Subcutaneous abdominal adipose tissue (tissue), 5 donors: ENCODE data around the gene MRPS6.

ENCODE experiments used
- H3K27ac ChIP-seq: one replicate; pipeline ENCODE4 v1.7.0; 2013; ENCODE audit warnings: low read depth, mild to moderate bottlenecking, inconsistent platforms, low read length, moderate library complexity
- H3K27me3 ChIP-seq, 5 donors: one replicate each; pipeline ENCODE4 v1.7.0; 2013; ENCODE audit warnings: low read length in 5 of 5, inconsistent platforms in 1 of 5; ENCODE audit not compliant: control insufficient read depth in 5 of 5, insufficient read depth in 4 of 5
- H3K36me3 ChIP-seq, 5 donors: one replicate each; pipeline ENCODE4 v1.7.0; 2013; ENCODE audit warnings: low read length in 5 of 5; ENCODE audit not compliant: control insufficient read depth in 5 of 5, insufficient read depth in 5 of 5
- H3K4me1 ChIP-seq, 5 donors: one replicate each; pipeline ENCODE4 v1.7.0; 2013; ENCODE audit warnings: low read length in 5 of 5, mild to moderate bottlenecking in 3 of 5, moderate library complexity in 1 of 5; ENCODE audit not compliant: control insufficient read depth in 5 of 5, insufficient read depth in 5 of 5
- H3K4me3 ChIP-seq, 5 donors: one replicate each; pipeline ENCODE4 v1.7.0; 2013; ENCODE audit warnings: low read length in 5 of 5, low read depth in 1 of 5
- H3K9ac ChIP-seq, 5 donors: one replicate each; pipeline ENCODE4 v1.7.0; 2013; ENCODE audit warnings: low read length in 5 of 5, mild to moderate bottlenecking in 4 of 5, moderate library complexity in 3 of 5
- H3K9me3 ChIP-seq, 5 donors: one replicate each; pipeline ENCODE4 v1.7.0; 2013; ENCODE audit warnings: low read length in 5 of 5; ENCODE audit not compliant: control insufficient read depth in 5 of 5
- donor health status: healthy.
- donor health status: healthy.
- donor health status: healthy.
- donor health status: healthy.
- donor health status: healthy.

MRPS6 gene

GRCh38 chr21:34037009-34037795 lies 36.2 kb upstream of the MRPS6 start:
- no peak overlapping the region for H3K27ac ChIP-seq
- H3K36me3 ChIP-seq = no peaks in the 10 kb centered on the region
- H3K4me1 ChIP-seq = peaks cover 0 to 6% (median 0%) of the 10 kb centered on the region in 5 donors
- H3K9me3 ChIP-seq = no peaks in the 10 kb centered on the region
- no peak overlapping the region for H3K4me3 ChIP-seq
- peaks cover 0 to 3% (median 0%) of the 10 kb centered on the region in 5 donors for H3K27me3 ChIP-seq
- H3K9ac ChIP-seq = no peak overlapping the region

GRCh38 chr21:34039678-34040382 lies 33.5 kb upstream of the MRPS6 start:
- Histone ChIP-seq H3K27me3 (peaks cover 0 to 3% (median 0%) of the 10 kb centered on the region in 5 donors), H3K4me3 (no peak overlapping the region), H3K9me3 (no peaks in the 10 kb centered on the region), H3K9ac (peak overlapping the region in 1 of 5 donors; percentile 19), H3K36me3 (no peaks in the 10 kb centered on the region), H3K27ac (no peak overlapping the region), H3K4me1 (peaks cover 0 to 6% (median 0%) of the 10 kb centered on the region in 5 donors)

- peaks cover 0 to 6% (median 0%) of the 10 kb centered on the region in 5 donors for H3K4me1 ChIP-seq
- no peak overlapping the region for H3K27ac ChIP-seq
- H3K36me3 ChIP-seq = no peaks in the 10 kb centered on the region
- no peaks in the 10 kb centered on the region for H3K27me3 ChIP-seq
- no peak overlapping the region for H3K9ac ChIP-seq
- H3K9me3 ChIP-seq = no peaks in the 10 kb centered on the region
- H3K4me3 ChIP-seq = no peak overlapping the region
Measured at GRCh38 chr21:34042735-34043134, 30.6 kb upstream of the MRPS6 start.

GRCh38 chr21:34043333-34043732 lies 30.0 kb upstream of the MRPS6 start:
- H3K36me3 ChIP-seq = no peaks in the 10 kb centered on the region

GRCh38 chr21:34046917-34047316 lies 26.5 kb upstream of the MRPS6 start:
- H3K27ac ChIP-seq = no peak overlapping the region
- no peak overlapping the region for H3K9ac ChIP-seq
- H3K27me3 ChIP-seq = no peaks in the 10 kb centered on the region
- no peaks in the 10 kb centered on the region for H3K4me1 ChIP-seq
- H3K4me3 ChIP-seq = no peak overlapping the region
- H3K9me3 ChIP-seq = no peaks in the 10 kb centered on the region
- no peaks in the 10 kb centered on the region for H3K36me3 ChIP-seq

More at GRCh38 chr21:34043333-34043732, 30.0 kb upstream of the MRPS6 start:
- peaks cover 0 to 6% (median 0%) of the 10 kb centered on the region in 5 donors for H3K4me1 ChIP-seq
- no peak overlapping the region for H3K27ac ChIP-seq
- H3K4me3 ChIP-seq = no peak overlapping the region
- H3K27me3 ChIP-seq = no peaks in the 10 kb centered on the region
- no peak overlapping the region for H3K9ac ChIP-seq
- H3K9me3 ChIP-seq = no peaks in the 10 kb centered on the region

GRCh38 chr21:34047835-34048234 lies 25.5 kb upstream of the MRPS6 start:
- no peak overlapping the region for H3K27ac ChIP-seq
- H3K9me3 ChIP-seq = no peaks in the 10 kb centered on the region
- H3K4me3 ChIP-seq = no peak overlapping the region
- no peaks in the 10 kb centered on the region for H3K4me1 ChIP-seq
- no peak overlapping the region for H3K9ac ChIP-seq
- no peaks in the 10 kb centered on the region for H3K27me3 ChIP-seq
- no peaks in the 10 kb centered on the region for H3K36me3 ChIP-seq

GRCh38 chr21:34052171-34052570 lies 21.2 kb upstream of the MRPS6 start:
- H3K36me3 ChIP-seq = no peaks in the 10 kb centered on the region
- H3K27ac ChIP-seq = no peak overlapping the region
- no peaks in the 10 kb centered on the region for H3K9me3 ChIP-seq
- no peak overlapping the region for H3K4me3 ChIP-seq
- H3K27me3 ChIP-seq = no peaks in the 10 kb centered on the region
- no peak overlapping the region for H3K9ac ChIP-seq
- no peaks in the 10 kb centered on the region for H3K4me1 ChIP-seq

GRCh38 chr21:34054259-34054658 lies 19.1 kb upstream of the MRPS6 start:
- H3K9me3 ChIP-seq = no peaks in the 10 kb centered on the region
- H3K4me3 ChIP-seq = no peak overlapping the region
- peaks cover 0 to 5% (median 0%) of the 10 kb centered on the region in 5 donors for H3K4me1 ChIP-seq
- H3K27me3 ChIP-seq = no peaks in the 10 kb centered on the region
- H3K9ac ChIP-seq = no peak overlapping the region
- H3K36me3 ChIP-seq = no peaks in the 10 kb centered on the region
- no peak overlapping the region for H3K27ac ChIP-seq

GRCh38 chr21:34055615-34056014 lies 17.8 kb upstream of the MRPS6 start:
- Histone ChIP-seq H3K27ac (no peak overlapping the region), H3K36me3 (no peaks in the 10 kb centered on the region), H3K9me3 (no peaks in the 10 kb centered on the region), H3K4me1 (peaks cover 0 to 5% (median 0%) of the 10 kb centered on the region in 5 donors), H3K4me3 (no peak overlapping the region), H3K27me3 (no peaks in the 10 kb centered on the region), H3K9ac (no peak overlapping the region)

GRCh38 chr21:34061983-34062382 lies 11.4 kb upstream of the MRPS6 start:
- Histone ChIP-seq H3K4me1 (peaks cover 0 to 5% (median 0%) of the 10 kb centered on the region in 5 donors), H3K9ac (no peak overlapping the region), H3K27me3 (no peaks in the 10 kb centered on the region), H3K27ac (no peak overlapping the region), H3K9me3 (peaks cover 0 to 2% (median 0%) of the 10 kb centered on the region in 5 donors), H3K4me3 (no peak overlapping the region), H3K36me3 (no peaks in the 10 kb centered on the region)
